GM19452 (cell line): ENCODE measurements around the gene SLC27A5.
"Not testable (repeated sequence)": the region's sequence is repeated elsewhere in the genome, so short reads cannot be mapped to it uniquely, and the experiment has no call there.

Experiments
- ATAC-seq: cut with Tn5 transposase; IDR thresholded peaks from one replicate; pipeline ENCODE4 v1.9.1; 2021; ENCODE audit not compliant: unreplicated experiment

Gene SLC27A5

GRCh38 chr19:58498316-58499020, 13.3 kb downstream of the SLC27A5 start:
- no peak for ATAC-seq

GRCh38 chr19:58497634-58498170, 14.1 kb downstream of the SLC27A5 start:
- no peak for ATAC-seq

- ATAC-seq = no peak
Observed at GRCh38 chr19:58492265-58492664, 19.5 kb downstream of the SLC27A5 start.

GRCh38 chr19:58491393-58491792, 20.4 kb downstream of the SLC27A5 start:
- ATAC-seq = no peak

- ATAC-seq = not testable (repeated sequence)
Observed at GRCh38 chr19:58484349-58484748, 27.4 kb downstream of the SLC27A5 start.

GRCh38 chr19:58483776-58484175, 28.0 kb downstream of the SLC27A5 start:
- ATAC-seq = no peak

GRCh38 chr19:58482372-58482771, 29.4 kb downstream of the SLC27A5 start:
- no peak for ATAC-seq

- no peak for ATAC-seq
Observed at GRCh38 chr19:58480831-58481230, 31.0 kb downstream of the SLC27A5 start.

GRCh38 chr19:58480481-58480830, 31.3 kb downstream of the SLC27A5 start:
- no peak for ATAC-seq

- no peak for ATAC-seq
Observed at GRCh38 chr19:58479736-58480480, 31.9 kb downstream of the SLC27A5 start.

GRCh38 chr19:58479303-58479702, 32.5 kb downstream of the SLC27A5 start:
- ATAC-seq = no peak

GRCh38 chr19:58477871-58478270, 33.9 kb downstream of the SLC27A5 start:
- no peak for ATAC-seq

- no peak for ATAC-seq
Observed at GRCh38 chr19:58477130-58477529, 34.7 kb downstream of the SLC27A5 start.

- ATAC-seq = no peak
Observed at GRCh38 chr19:58476498-58477015, 35.2 kb downstream of the SLC27A5 start.

- ATAC-seq = peak; percentile 83
Observed at GRCh38 chr19:58475714-58476497, 35.9 kb downstream of the SLC27A5 start, which contains the start of gene ZNF446. Gene ZNF446 (plus strand): TSS chr19:58476352. CDS start chr19:58477219, 867 bp downstream.

- ATAC-seq = no peak
Observed at GRCh38 chr19:58474997-58475713, 36.6 kb downstream of the SLC27A5 start.

GRCh38 chr19:58474291-58474996, 37.3 kb downstream of the SLC27A5 start:
- ATAC-seq = no peak

- no peak for ATAC-seq
Observed at GRCh38 chr19:58473775-58474174, 38.0 kb downstream of the SLC27A5 start.

- no peak for ATAC-seq
Observed at GRCh38 chr19:58471736-58472135, 40.1 kb downstream of the SLC27A5 start.
